ENCODE results near the gene ZFYVE28.

The ZFYVE28 gene

GRCh38 chr4:2451036-2451520, 32.6 kb upstream of the ZFYVE28 start:
- TF ChIP-seq EGR1 (IDR thresholded peaks at IDR 0.05): no peak
- no peak for TF ChIP-seq NFIC (IDR thresholded peaks at IDR 0.05)
- TF ChIP-seq EP300 (IDR thresholded peaks at IDR 0.05; ENCODE audit: borderline replicate concordance): no peak
- TF ChIP-seq RAD21 (IDR thresholded peaks at IDR 0.05; ENCODE audit: low read depth): no peak
- no peak for TF ChIP-seq USF1 (IDR thresholded peaks at IDR 0.05)
- TF ChIP-seq CEBPB (IDR thresholded peaks at IDR 0.05): no peak
- no peak for TF ChIP-seq FOXM1 (IDR thresholded peaks at IDR 0.05; ENCODE audit: borderline replicate concordance, low read depth)
- TF ChIP-seq CREB1 (IDR thresholded peaks at IDR 0.05; ENCODE audit: low read depth): no peak
- TF ChIP-seq TEAD4 (IDR thresholded peaks at IDR 0.05): no peak
- TF ChIP-seq, protein P1, sequence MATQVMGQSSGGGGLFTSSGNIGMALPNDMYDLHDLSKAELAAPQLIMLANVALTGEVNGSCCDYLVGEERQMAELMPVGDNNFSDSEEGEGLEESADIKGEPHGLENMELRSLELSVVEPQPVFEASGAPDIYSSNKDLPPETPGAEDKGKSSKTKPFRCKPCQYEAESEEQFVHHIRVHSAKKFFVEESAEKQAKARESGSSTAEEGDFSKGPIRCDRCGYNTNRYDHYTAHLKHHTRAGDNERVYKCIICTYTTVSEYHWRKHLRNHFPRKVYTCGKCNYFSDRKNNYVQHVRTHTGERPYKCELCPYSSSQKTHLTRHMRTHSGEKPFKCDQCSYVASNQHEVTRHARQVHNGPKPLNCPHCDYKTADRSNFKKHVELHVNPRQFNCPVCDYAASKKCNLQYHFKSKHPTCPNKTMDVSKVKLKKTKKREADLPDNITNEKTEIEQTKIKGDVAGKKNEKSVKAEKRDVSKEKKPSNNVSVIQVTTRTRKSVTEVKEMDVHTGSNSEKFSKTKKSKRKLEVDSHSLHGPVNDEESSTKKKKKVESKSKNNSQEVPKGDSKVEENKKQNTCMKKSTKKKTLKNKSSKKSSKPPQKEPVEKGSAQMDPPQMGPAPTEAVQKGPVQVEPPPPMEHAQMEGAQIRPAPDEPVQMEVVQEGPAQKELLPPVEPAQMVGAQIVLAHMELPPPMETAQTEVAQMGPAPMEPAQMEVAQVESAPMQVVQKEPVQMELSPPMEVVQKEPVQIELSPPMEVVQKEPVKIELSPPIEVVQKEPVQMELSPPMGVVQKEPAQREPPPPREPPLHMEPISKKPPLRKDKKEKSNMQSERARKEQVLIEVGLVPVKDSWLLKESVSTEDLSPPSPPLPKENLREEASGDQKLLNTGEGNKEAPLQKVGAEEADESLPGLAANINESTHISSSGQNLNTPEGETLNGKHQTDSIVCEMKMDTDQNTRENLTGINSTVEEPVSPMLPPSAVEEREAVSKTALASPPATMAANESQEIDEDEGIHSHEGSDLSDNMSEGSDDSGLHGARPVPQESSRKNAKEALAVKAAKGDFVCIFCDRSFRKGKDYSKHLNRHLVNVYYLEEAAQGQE (IDR thresholded peaks at IDR 0.05; ENCODE audit: low read depth): no peak

- TF ChIP-seq EP300 (IDR thresholded peaks at IDR 0.05; ENCODE audit: borderline replicate concordance): no peak
- no peak for TF ChIP-seq TCF12 (IDR thresholded peaks at IDR 0.05; ENCODE audit: low read depth)
- no peak for TF ChIP-seq MAX (IDR thresholded peaks at IDR 0.05)
These were observed 32.1 kb upstream of the ZFYVE28 start for GRCh38 chr4:2450394-2451035.

- no peak for TF ChIP-seq YY1 (IDR thresholded peaks at IDR 0.05; ENCODE audit: low read depth)
- TF ChIP-seq EP300 (IDR thresholded peaks at IDR 0.05; ENCODE audit: borderline replicate concordance): no peak
- no peak for TF ChIP-seq NFIC (IDR thresholded peaks at IDR 0.05)
- no peak for TF ChIP-seq USF1 (IDR thresholded peaks at IDR 0.05)
- no peak for TF ChIP-seq TCF12 (IDR thresholded peaks at IDR 0.05; ENCODE audit: low read depth)
- TF ChIP-seq, protein P1 (IDR thresholded peaks at IDR 0.05; ENCODE audit: low read depth): no peak
- no peak for TF ChIP-seq TEAD4 (IDR thresholded peaks at IDR 0.05)
- TF ChIP-seq ZBTB7A (IDR thresholded peaks at IDR 0.05; ENCODE audit: low read depth): no peak
- TF ChIP-seq CREB1 (IDR thresholded peaks at IDR 0.05; ENCODE audit: low read depth): no peak
- no peak for TF ChIP-seq FOXM1 (IDR thresholded peaks at IDR 0.05; ENCODE audit: borderline replicate concordance, low read depth)
These were observed 31.3 kb upstream of the ZFYVE28 start for GRCh38 chr4:2449511-2450392.

GRCh38 chr4:2449051-2449450, 30.6 kb upstream of the ZFYVE28 start:
- no peak for TF ChIP-seq RAD21 (IDR thresholded peaks at IDR 0.05; ENCODE audit: low read depth)
- no peak for TF ChIP-seq NFIC (IDR thresholded peaks at IDR 0.05)
- TF ChIP-seq TCF12 (IDR thresholded peaks at IDR 0.05; ENCODE audit: low read depth): no peak
- TF ChIP-seq CEBPB (IDR thresholded peaks at IDR 0.05): no peak
- no peak for TF ChIP-seq TEAD4 (IDR thresholded peaks at IDR 0.05)
- TF ChIP-seq EGR1 (IDR thresholded peaks at IDR 0.05): no peak
- no peak for TF ChIP-seq FOXM1 (IDR thresholded peaks at IDR 0.05; ENCODE audit: borderline replicate concordance, low read depth)
- no peak for TF ChIP-seq TAF1 (IDR thresholded peaks at IDR 0.05; ENCODE audit: low read depth)
- TF ChIP-seq YY1 (IDR thresholded peaks at IDR 0.05; ENCODE audit: low read depth): no peak
- TF ChIP-seq, protein P1 (IDR thresholded peaks at IDR 0.05; ENCODE audit: low read depth): no peak
- no peak for TF ChIP-seq EP300 (IDR thresholded peaks at IDR 0.05; ENCODE audit: borderline replicate concordance)
- no peak for TF ChIP-seq USF1 (IDR thresholded peaks at IDR 0.05)
- TF ChIP-seq ZBTB7A (IDR thresholded peaks at IDR 0.05; ENCODE audit: low read depth): no peak
- no peak for TF ChIP-seq MAX (IDR thresholded peaks at IDR 0.05)
- TF ChIP-seq CREB1 (IDR thresholded peaks at IDR 0.05; ENCODE audit: low read depth): no peak
